Measurements from ENCODE around the gene FAM174A.

DNA sequence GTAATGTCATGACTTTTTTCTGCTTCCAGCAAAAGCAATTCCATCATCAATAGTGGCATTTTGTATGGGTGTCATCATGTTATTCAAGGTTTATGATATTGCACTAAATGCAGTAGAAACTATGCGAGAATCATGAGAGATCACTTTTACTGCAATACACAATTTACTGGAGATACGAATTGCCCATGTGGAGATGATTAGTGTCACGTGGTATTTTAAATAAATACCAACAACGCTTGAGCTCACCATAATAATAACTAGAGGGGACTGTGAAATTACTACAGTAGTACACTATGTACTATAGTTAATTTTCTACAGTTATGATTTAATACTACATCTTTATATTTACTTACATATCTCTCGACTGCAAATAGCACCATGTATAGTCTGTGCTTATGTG is 49.7 kb downstream of the FAM174A start:
- no peak for TF ChIP-seq POLR2A (IDR thresholded peaks at IDR 0.05)
- no peak for TF ChIP-seq POLR2AphosphoS5 (IDR thresholded peaks at IDR 0.05)
- TF ChIP-seq, protein P1, sequence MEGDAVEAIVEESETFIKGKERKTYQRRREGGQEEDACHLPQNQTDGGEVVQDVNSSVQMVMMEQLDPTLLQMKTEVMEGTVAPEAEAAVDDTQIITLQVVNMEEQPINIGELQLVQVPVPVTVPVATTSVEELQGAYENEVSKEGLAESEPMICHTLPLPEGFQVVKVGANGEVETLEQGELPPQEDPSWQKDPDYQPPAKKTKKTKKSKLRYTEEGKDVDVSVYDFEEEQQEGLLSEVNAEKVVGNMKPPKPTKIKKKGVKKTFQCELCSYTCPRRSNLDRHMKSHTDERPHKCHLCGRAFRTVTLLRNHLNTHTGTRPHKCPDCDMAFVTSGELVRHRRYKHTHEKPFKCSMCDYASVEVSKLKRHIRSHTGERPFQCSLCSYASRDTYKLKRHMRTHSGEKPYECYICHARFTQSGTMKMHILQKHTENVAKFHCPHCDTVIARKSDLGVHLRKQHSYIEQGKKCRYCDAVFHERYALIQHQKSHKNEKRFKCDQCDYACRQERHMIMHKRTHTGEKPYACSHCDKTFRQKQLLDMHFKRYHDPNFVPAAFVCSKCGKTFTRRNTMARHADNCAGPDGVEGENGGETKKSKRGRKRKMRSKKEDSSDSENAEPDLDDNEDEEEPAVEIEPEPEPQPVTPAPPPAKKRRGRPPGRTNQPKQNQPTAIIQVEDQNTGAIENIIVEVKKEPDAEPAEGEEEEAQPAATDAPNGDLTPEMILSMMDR (IDR thresholded peaks at IDR 0.05) = no peak
- no peak for TF ChIP-seq EP300 (IDR thresholded peaks at IDR 0.05)

Data from stomach (tissue), 4 donors.